Endothelial cell of umbilical vein (primary cell): ENCODE data around the gene MANF. TPM values are rescaled to one million over a fixed set of nuclear protein-coding genes. Genes with fewer than 3 reads are reported as not detected.

Source experiments
- BruUV-seq: library from RNA; stranded (reverse); fragments of 400-500 nt; replicated peaks from 2 replicates; lab custom pipeline; 2021; lab: Mats Ljungman, UMichigan
- CTCF ChIA-PET: fragments of 300-600, 350-600 bp; sonication (Branson Sonifier 250); formaldehyde crosslinking; loops from one replicate; lab custom pipeline; 2021; ENCODE audit warnings: antibody characterized with exemption, inconsistent platforms; lab: Charles Lee
- POLR2A ChIA-PET: fragments of 300-600, 350-600 bp; sonication (Branson Sonifier 250); formaldehyde crosslinking; loops from one replicate; lab custom pipeline; 2021; ENCODE audit warnings: antibody characterized with exemption, inconsistent platforms; lab: Charles Lee
- DNase-seq: peaks from one replicate; pipeline ENCODE4 v3.0.0-alpha.2; 2011; ENCODE audit warnings: low read depth, low spot score
- FAIRE-seq: peaks from 2 replicates; lab custom pipeline; 2011; peaks lifted over from hg19 to GRCh38; lab: Jason Lieb, UNC
- H2AFZ ChIP-seq: 2 replicates; pipeline ENCODE4 v1.6.0; 2012; ENCODE audit warnings: low read depth, low read length, control low read depth, inconsistent platforms
- H3K27ac ChIP-seq: 2 replicates; pipeline ENCODE4 v1.5.1; 2011; ENCODE audit warnings: low read depth, mild to moderate bottlenecking, control low read depth, low read length, moderate library complexity; ENCODE audit not compliant: insufficient read depth
- H3K27me3 ChIP-seq, 2 experiments: 2 replicates each; pipeline versions ENCODE4 v1.6.0 to v1.6.1; 2011; ENCODE audit warnings: low read length in 2 of 2, mixed read lengths in 1 of 2; ENCODE audit not compliant: control insufficient read depth in 2 of 2, insufficient read depth in 2 of 2
- H3K36me3 ChIP-seq, 2 experiments: 2 replicates in 1 of 2; 3 replicates in 1 of 2; pipeline ENCODE4 v1.5.1; 2011; ENCODE audit warnings: low read length in 2 of 2, mild to moderate bottlenecking in 1 of 2, moderate library complexity in 1 of 2; ENCODE audit not compliant: control insufficient read depth in 2 of 2, insufficient read depth in 2 of 2; ENCODE audit errors: extremely low read depth in 1 of 2
- H3K4me1 ChIP-seq: 3 replicates; pipeline ENCODE4 v1.5.1; 2011; ENCODE audit warnings: mild to moderate bottlenecking, low read length; ENCODE audit not compliant: control insufficient read depth, insufficient read depth; ENCODE audit errors: extremely low read depth
- H3K4me2 ChIP-seq: 2 replicates; pipeline ENCODE4 v1.6.1; 2011; ENCODE audit warnings: low read length, control low read depth, mixed read lengths; ENCODE audit not compliant: insufficient read depth
- H3K4me3 ChIP-seq, 3 experiments: fragments of 200-600 bp in 1 of 3; sonication (generic), shearing (Covaris generic) in 1 of 3; replicated peaks in 1 of 3; 2 replicates each; pipeline ENCODE4 v1.5.1; 2011 to 2016; ENCODE audit warnings: control low read depth in 3 of 3, low read length in 3 of 3, mild to moderate bottlenecking in 2 of 3, inconsistent platforms in 1 of 3, low read depth in 1 of 3, moderate library complexity in 1 of 3; ENCODE audit not compliant: insufficient read depth in 1 of 3
- H3K79me2 ChIP-seq: 2 replicates; pipeline ENCODE4 v1.6.0; 2012; ENCODE audit warnings: low read length, inconsistent platforms; ENCODE audit not compliant: control insufficient read depth, insufficient read depth
- H3K9ac ChIP-seq: replicated peaks from 2 replicates; pipeline ENCODE3; 2011; ENCODE audit warnings: low read length, control low read depth; ENCODE audit not compliant: insufficient read depth; ENCODE audit errors: extremely low read depth
- H3K9me1 ChIP-seq: replicated peaks from 3 replicates; pipeline ENCODE4 v1.6.0; 2011; ENCODE audit warnings: mild to moderate bottlenecking, low read length; ENCODE audit not compliant: control insufficient read depth, insufficient read depth; ENCODE audit errors: extremely low read depth
- H3K9me3 ChIP-seq: replicated peaks from 2 replicates; pipeline ENCODE4 v1.5.1; 2012; ENCODE audit warnings: low read length, inconsistent platforms; ENCODE audit not compliant: control insufficient read depth, insufficient read depth
- H4K20me1 ChIP-seq: replicated peaks from 2 replicates; pipeline ENCODE3; 2011; ENCODE audit warnings: mild to moderate bottlenecking, low read length; ENCODE audit not compliant: control insufficient read depth, insufficient read depth; ENCODE audit errors: extremely low read depth
- CTCF ChIP-seq, 2 donors: IDR thresholded peaks; 1 replicate in 1 of 2; 2 replicates in 1 of 2; pipeline ENCODE4 v1.5.1; 2011; ENCODE audit warnings: low read length in 2 of 2, mild to moderate bottlenecking in 2 of 2, moderate library complexity in 2 of 2, control low read depth in 1 of 2, inconsistent platforms in 1 of 2, low read depth in 1 of 2; ENCODE audit not compliant: insufficient read depth in 1 of 2; ENCODE audit errors: extremely low read depth in 1 of 2
- FOS ChIP-seq: IDR thresholded peaks from 2 replicates; pipeline ENCODE4 v1.6.1; 2011; ENCODE audit warnings: mild to moderate bottlenecking, low read length, moderate library complexity, borderline replicate concordance; ENCODE audit not compliant: insufficient read depth
- JUN ChIP-seq: IDR thresholded peaks from 2 replicates; pipeline ENCODE4 v1.6.1; 2011; ENCODE audit warnings: borderline replicate concordance, low read depth; ENCODE audit not compliant: insufficient read length, insufficient read depth
- POLR2AphosphoS5 ChIP-seq: IDR thresholded peaks from 2 replicates; pipeline ENCODE4 v1.6.1; 2012; ENCODE audit warnings: low read depth, mild to moderate bottlenecking, control low read depth, low read length, moderate library complexity; ENCODE audit not compliant: insufficient read depth
- dilution Hi-C: fragments of 300-500 bp; cut with MboI; formaldehyde crosslinking; loops from one replicate; pipeline ENCODE4 v1.15.0; 2019; ENCODE audit warnings: low sequenced_read_pairs; ENCODE audit not compliant: extremely low pct_ligation_motif_present
- intact Hi-C: fragments of 100-400 bp; cut with micrococcal nuclease; formaldehyde crosslinking; loops from one replicate; pipeline ENCODE4 v1.10.0; 2022
- polyA plus RNA-seq, 4 experiments: library from polyadenylated mRNA; depleted of rRNA in 3 of 4; stranded (reverse) in 3 of 4; unstranded in 1 of 4; fragments of >200 nt; gene quantifications; 2 replicates each; pipeline versions ENCODE4 v1.2.1 to v1.2.3, GENCODE V29; 2011 to 2012; ENCODE audit warnings: missing spikeins in 1 of 4
- total RNA-seq: library from RNA; stranded (reverse); gene quantifications from 2 replicates; pipeline ENCODE4 v1.2.3, GENCODE V29; 2021

Gene MANF
- total and polyA plus RNA-seq, 2 donors (not counting 3 experiments of a cell fraction or from before 2014, with no cell fraction given) = 100 to 248 TPM

GRCh38 chr3:51390246-51391074 is 5.4 kb downstream of the MANF start:
- no peaks in the 10 kb centered on the region for H3K9me1 ChIP-seq
- peak overlapping the region in 1 of 3 experiments; percentile 19 for H3K4me3 ChIP-seq
- no peak overlapping the region for H3K9ac ChIP-seq
- dilution Hi-C loops = no loop called here
- CTCF ChIA-PET = interaction anchor here (1.0 to 3.2 kb wide), 16 partner anchors 9 to 779 kb away, joined by 3 to 20 read pairs (median 6); partner anchors contain the start of genes CISH, DCAF1, MAPKAPK3 and RRP9
- no peaks in the 10 kb centered on the region for H3K9me3 ChIP-seq
- no peak for DNase-seq
- H2AFZ ChIP-seq = no peak overlapping the region
- peak; percentile 89 for FAIRE-seq
- peaks cover 76% of the 10 kb centered on the region for H3K79me2 ChIP-seq
- TSS peak; percentile 32 for BruUV-seq
- POLR2A ChIA-PET = interaction anchor here (1.5 kb wide), 1 partner anchor 109 kb away, joined by 3 read pairs; the partner anchor contains the start of gene DCAF1
- intact Hi-C loops = loop anchor here (1.0 to 5.0 kb wide), 6 partner anchors 44 to 1033 kb away; partner anchors contain the start of gene TMEM115
- H3K27me3 ChIP-seq = no peaks in the 10 kb centered on the region
- peak overlapping the region; percentile 5 for H3K4me2 ChIP-seq
- no peaks in the 10 kb centered on the region for H4K20me1 ChIP-seq
- no peak overlapping the region for H3K27ac ChIP-seq
- TF ChIP-seq CTCF (IDR thresholded peaks at IDR 0.05; ENCODE audit: extremely low read depth in 1 of 2, insufficient read depth in 1 of 2, low read depth in 1 of 2, low read length in 2 of 2) = peak in 1 of 2 donors; percentile 98
- TF ChIP-seq POLR2AphosphoS5 = no peak
- no peak for TF ChIP-seq FOS
- TF ChIP-seq JUN = no peak
- peaks cover 22 to 38% of the 10 kb centered on the region in 2 experiments for H3K36me3 ChIP-seq
- peaks cover 49% of the 10 kb centered on the region for H3K4me1 ChIP-seq
